OCI-M2 (cell line): Measurements from ENCODE around the gene ILDR2.

Experiments used
- DNase-seq: peaks from one replicate; lab custom pipeline; 2025; ENCODE audit not compliant: unreplicated experiment; lab: John Stamatoyannopoulos, UW

The ILDR2 gene

GRCh38 chr1:166975361-166976129 lies at the start of gene ILDR2:
Gene ILDR2 (minus strand): TSS chr1:166975540. CDS start chr1:166975268, 272 bp downstream.
- DNase-seq, result no peak

- DNase-seq, result no peak
These were observed 47.0 kb upstream of the ILDR2 start for GRCh38 chr1:167022384-167022783.

GRCh38 chr1:167016100-167016750 lies 40.9 kb upstream of the ILDR2 start:
- DNase-seq, result no peak

- no peak for DNase-seq
These were observed 38.0 kb upstream of the ILDR2 start for GRCh38 chr1:167013108-167013929.

- no peak for DNase-seq
These were observed 37.2 kb upstream of the ILDR2 start for GRCh38 chr1:167012570-167012969.

- no peak for DNase-seq
These were observed 36.3 kb upstream of the ILDR2 start for GRCh38 chr1:167011560-167012191.

- DNase-seq, result no peak
These were observed 28.4 kb upstream of the ILDR2 start for GRCh38 chr1:167003711-167004110.

- no peak for DNase-seq
These were observed 27.0 kb upstream of the ILDR2 start for GRCh38 chr1:167002354-167002753.

- no peak for DNase-seq
These were observed 25.2 kb upstream of the ILDR2 start for GRCh38 chr1:167000546-167000945.

GRCh38 chr1:166999500-167000055 lies 24.2 kb upstream of the ILDR2 start:
- no peak for DNase-seq

- no peak for DNase-seq
These were observed 23.7 kb upstream of the ILDR2 start for GRCh38 chr1:166999075-166999474.

GRCh38 chr1:166988974-166989515 lies 13.7 kb upstream of the ILDR2 start, which contains the start of gene MAEL:
Gene MAEL (plus strand): TSS chr1:166989280. CDS start chr1:166989353, 73 bp downstream.
- no peak for DNase-seq

- no peak for DNase-seq
These were observed 6.2 kb upstream of the ILDR2 start for GRCh38 chr1:166981589-166981988.

- no peak for DNase-seq
These were observed 5.5 kb upstream of the ILDR2 start for GRCh38 chr1:166980818-166981217.

GRCh38 chr1:166980383-166980782 lies 5.0 kb upstream of the ILDR2 start:
- DNase-seq, result no peak

- DNase-seq, result no peak
These were observed 3.5 kb upstream of the ILDR2 start for GRCh38 chr1:166978821-166979220.

GRCh38 chr1:166977951-166978350 lies 2.6 kb upstream of the ILDR2 start:
- no peak for DNase-seq

- DNase-seq, result no peak
These were observed 544 bp downstream of the ILDR2 start for GRCh38 chr1:166974647-166975345.

GRCh38 chr1:166972826-166973225 lies 2.5 kb downstream of the ILDR2 start:
- no peak for DNase-seq

GRCh38 chr1:166972193-166972592 lies 3.1 kb downstream of the ILDR2 start:
- DNase-seq, result no peak
